Sigmoid colon (tissue), 7 donors: Measurements from ENCODE around the gene INF2. TPM values are rescaled to one million over a fixed set of nuclear protein-coding genes. Genes with fewer than 3 reads are reported as not detected.

ENCODE experiments used
- DNase-seq: peaks from one replicate; pipeline ENCODE4 v3.0.0-alpha.2; 2019
- H3K27ac ChIP-seq, 4 donors: fragments of 200-600 bp; sonication (generic); one replicate each; pipeline ENCODE4 v1.5.1; 2016 to 2019; ENCODE audit warnings: mild to moderate bottlenecking in 1 of 4
- H3K27me3 ChIP-seq, 3 donors: fragments of 200-600 bp; sonication (generic); one replicate each; pipeline ENCODE4 v1.5.1; 2019; ENCODE audit warnings: mild to moderate bottlenecking in 1 of 3
- H3K36me3 ChIP-seq, 4 donors: fragments of 200-600 bp; sonication (generic); one replicate each; pipeline ENCODE4 v1.5.1; 2016 to 2019
- H3K4me1 ChIP-seq, 4 donors: fragments of 200-600 bp; sonication (generic); one replicate each; pipeline ENCODE4 v1.5.1; 2017 to 2019
- H3K4me3 ChIP-seq, 4 donors: fragments of 200-600 bp; sonication (generic); one replicate each; pipeline ENCODE4 v1.5.1; 2017 to 2019; ENCODE audit warnings: mild to moderate bottlenecking in 2 of 4, moderate library complexity in 1 of 4
- H3K9me3 ChIP-seq, 4 donors: fragments of 200-600 bp in 3 of 4; sonication (generic) in 3 of 4; one replicate each; pipeline versions ENCODE4 v1.5.1 to v1.6.1; 2013 to 2019
- EP300 ChIP-seq, 4 donors: sonication (generic); formaldehyde crosslinking; IDR thresholded peaks; one replicate each; pipeline ENCODE4 v1.6.1; 2017; ENCODE audit warnings: antibody characterized with exemption in 4 of 4
- POLR2A ChIP-seq, 2 donors: fragments of 450-650 bp; IDR thresholded peaks; one replicate each; pipeline ENCODE4 v1.6.1; 2016; ENCODE audit warnings: antibody characterized with exemption in 2 of 2, mild to moderate bottlenecking in 2 of 2, moderate library complexity in 2 of 2
- POLR2AphosphoS5 ChIP-seq, 4 donors: sonication (generic); formaldehyde crosslinking; IDR thresholded peaks; one replicate each; pipeline ENCODE4 v1.6.1; 2017; ENCODE audit warnings: antibody characterized with exemption in 4 of 4
- WGBS, 2 donors: extraction: QIAGEN DNeasy Blood & Tissue Kit; methylation state at CpG; one replicate each; pipeline ENCODE4 v1.1.7; 2013; 5-methylcytosine and 5-hydroxymethylcytosine counted together
- intact Hi-C: fragments of 100-400 bp; cut with DNase I; formaldehyde crosslinking; loops from one replicate; pipeline ENCODE4 v1.15.1; 2023
- polyA plus RNA-seq, 3 donors: library from polyadenylated mRNA; stranded (reverse); fragments of 200-250 nt; gene quantifications; one replicate each; pipeline ENCODE4 v1.2.3, GENCODE V29; 2013
- total RNA-seq, 4 donors: library from RNA; depleted of rRNA; stranded (reverse); fragments of >200 nt; gene quantifications; one replicate each; pipeline ENCODE4 v1.1.0, GENCODE V29; 2016
- TF ChIP-seq, protein P1 (sequence below), 4 experiments: fragments of 450-650 bp in 3 of 4; fragments of 200-600 bp in 1 of 4; IDR thresholded peaks; one replicate each; pipeline ENCODE4 v1.5.1; 2016 to 2019; ENCODE audit warnings: antibody characterized with exemption in 4 of 4, mild to moderate bottlenecking in 3 of 4, moderate library complexity in 2 of 4
- donor health status: healthy with polysubstance abuse.
- donor health status: Bipolar disorder and iron deficiency.
- donor health status: healthy.

The INF2 gene
- total and polyA plus RNA-seq, 7 donors: 26.3 to 169 (median 67.0) TPM

DNA sequence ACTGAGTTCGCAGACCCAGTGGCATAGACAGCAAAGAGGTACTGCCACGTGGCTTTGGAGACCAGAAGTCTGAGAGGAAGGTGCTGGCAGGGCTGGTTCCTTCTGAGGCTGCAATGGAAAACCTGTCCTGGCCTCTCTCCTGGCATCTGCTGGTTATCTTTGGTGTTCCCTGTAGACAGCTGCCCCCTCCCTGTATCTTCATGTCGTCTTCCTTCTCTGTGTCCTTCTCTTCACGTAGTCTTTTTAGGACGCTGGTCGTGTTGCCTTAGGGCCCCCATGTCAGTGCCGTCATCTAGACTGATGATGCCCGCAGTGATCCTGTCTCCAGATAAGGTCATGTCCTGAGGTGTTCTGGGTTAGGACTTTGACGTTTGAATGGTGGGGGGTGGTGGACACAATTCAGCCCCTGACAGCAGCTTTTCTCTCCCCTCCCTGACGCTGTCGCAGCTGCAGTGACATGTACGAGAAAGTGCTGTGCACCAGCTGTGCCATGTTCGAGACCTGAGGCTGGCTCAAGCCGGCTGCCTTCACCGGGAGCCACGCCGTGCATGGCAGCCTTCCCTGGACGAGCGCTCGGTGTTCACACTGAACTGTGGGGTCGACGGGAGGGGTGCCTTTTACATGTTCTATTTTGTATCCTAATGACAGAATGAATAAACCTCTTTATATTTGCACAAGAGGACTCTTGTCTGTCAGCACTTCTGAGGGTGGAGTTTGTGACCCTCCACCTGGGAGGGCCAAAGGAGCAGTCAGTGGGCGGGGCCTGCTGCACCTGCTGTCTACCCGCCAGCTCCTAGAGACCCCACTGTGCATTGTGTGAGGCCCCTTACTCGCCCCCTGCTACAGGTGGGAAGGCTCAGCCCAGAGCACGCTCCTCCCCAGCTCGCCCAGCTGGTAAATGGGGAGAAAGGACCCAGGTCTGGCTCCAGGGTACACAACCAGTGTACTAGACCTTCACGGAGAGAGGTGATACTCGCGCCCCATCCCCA lies 69.9 kb downstream of the INF2 start:
- Histone ChIP-seq H3K4me3 (no peak overlapping the region), H3K27ac (no peak overlapping the region), H3K27me3 (no peaks in the 10 kb centered on the region), H3K9me3 (no peaks in the 10 kb centered on the region), H3K36me3 (peaks cover 14 to 68% (median 29%) of the 10 kb centered on the region in 4 donors), H3K4me1 (peaks cover 1 to 13% (median 12%) of the 10 kb centered on the region in 4 donors)
- DNase-seq: no peak
- no peak for TF ChIP-seq POLR2A (IDR thresholded peaks at IDR 0.05)
- intact Hi-C loops: no loop called here
- WGBS, 2 donors: 88 to 90% methylated on average over 30 of the region's 30 CpGs

DNA sequence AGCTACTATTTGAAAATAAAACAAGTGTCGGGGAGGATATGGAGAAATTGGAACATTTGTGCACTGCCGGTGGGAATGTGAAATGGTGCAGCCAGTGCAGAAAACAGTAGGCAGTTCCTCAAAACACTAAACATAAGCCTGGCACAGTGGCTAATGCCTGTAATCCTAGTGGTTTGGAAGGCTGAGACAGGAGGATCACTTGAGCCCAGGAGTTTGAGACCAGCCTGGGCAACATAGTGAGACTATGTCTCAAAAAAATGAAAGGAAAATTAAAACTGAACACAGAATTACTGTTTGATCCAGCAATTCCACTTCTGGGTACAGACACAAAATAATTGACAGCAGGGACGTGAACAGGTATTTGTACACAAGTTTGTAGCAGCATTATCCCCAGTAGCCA lies 76.1 kb downstream of the INF2 start:
- WGBS, 2 donors: 93% methylated on average over 3 of the region's 3 CpGs
- Histone ChIP-seq H3K4me1 (peaks cover 0 to 10% (median 9%) of the 10 kb centered on the region in 4 donors), H3K36me3 (peaks cover 0 to 23% (median 6%) of the 10 kb centered on the region in 4 donors), H3K9me3 (no peaks in the 10 kb centered on the region), H3K27me3 (no peaks in the 10 kb centered on the region), H3K27ac (no peak overlapping the region), H3K4me3 (no peak overlapping the region)
- no peak for TF ChIP-seq POLR2A (IDR thresholded peaks at IDR 0.05)
- TF ChIP-seq, protein P1, sequence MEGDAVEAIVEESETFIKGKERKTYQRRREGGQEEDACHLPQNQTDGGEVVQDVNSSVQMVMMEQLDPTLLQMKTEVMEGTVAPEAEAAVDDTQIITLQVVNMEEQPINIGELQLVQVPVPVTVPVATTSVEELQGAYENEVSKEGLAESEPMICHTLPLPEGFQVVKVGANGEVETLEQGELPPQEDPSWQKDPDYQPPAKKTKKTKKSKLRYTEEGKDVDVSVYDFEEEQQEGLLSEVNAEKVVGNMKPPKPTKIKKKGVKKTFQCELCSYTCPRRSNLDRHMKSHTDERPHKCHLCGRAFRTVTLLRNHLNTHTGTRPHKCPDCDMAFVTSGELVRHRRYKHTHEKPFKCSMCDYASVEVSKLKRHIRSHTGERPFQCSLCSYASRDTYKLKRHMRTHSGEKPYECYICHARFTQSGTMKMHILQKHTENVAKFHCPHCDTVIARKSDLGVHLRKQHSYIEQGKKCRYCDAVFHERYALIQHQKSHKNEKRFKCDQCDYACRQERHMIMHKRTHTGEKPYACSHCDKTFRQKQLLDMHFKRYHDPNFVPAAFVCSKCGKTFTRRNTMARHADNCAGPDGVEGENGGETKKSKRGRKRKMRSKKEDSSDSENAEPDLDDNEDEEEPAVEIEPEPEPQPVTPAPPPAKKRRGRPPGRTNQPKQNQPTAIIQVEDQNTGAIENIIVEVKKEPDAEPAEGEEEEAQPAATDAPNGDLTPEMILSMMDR (IDR thresholded peaks at IDR 0.05): no peak
- TF ChIP-seq EP300 (IDR thresholded peaks at IDR 0.05): no peak
- no peak for TF ChIP-seq POLR2AphosphoS5 (IDR thresholded peaks at IDR 0.05)
- DNase-seq: no peak
- intact Hi-C loops: loop anchor here (5.0 to 10.0 kb wide), 2 partner anchors 102 to 279 kb away; partner anchors contain the start of gene CEP170B

DNA sequence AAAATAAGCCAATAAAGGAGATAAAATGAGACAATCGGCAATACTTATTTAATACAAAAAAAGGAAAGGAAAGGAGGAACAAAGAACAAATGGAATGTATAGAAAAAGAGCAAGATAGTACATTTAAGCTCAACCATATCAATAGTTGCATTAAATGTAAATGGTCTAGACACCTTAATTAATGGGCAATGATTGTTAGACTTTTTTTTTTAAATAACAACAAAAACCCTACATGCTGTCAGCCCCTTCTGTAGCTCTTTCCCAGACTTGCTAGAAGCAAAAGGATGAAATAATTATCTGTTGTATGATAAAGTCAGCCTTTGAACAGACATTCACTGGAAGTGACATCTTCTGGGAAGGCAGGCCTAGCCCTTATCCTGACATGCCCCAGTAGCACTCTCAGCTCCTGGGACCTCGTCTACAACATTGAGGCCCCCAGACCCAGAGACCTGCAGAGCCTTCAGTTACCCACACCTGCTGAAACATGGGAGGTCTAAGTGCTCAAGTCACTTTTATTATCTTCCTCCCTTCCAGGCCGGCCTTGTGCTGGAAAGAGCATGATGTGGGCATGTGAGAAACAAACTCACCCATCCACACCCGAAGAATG lies 76.9 kb downstream of the INF2 start:
- intact Hi-C loops: loop anchor here (5.0 to 10.0 kb wide), 2 partner anchors 101 to 278 kb away; partner anchors contain the start of gene CEP170B
- 95% methylated on average over 4 of the region's 4 CpGs for WGBS, 2 donors
- Histone ChIP-seq H3K27ac (no peak overlapping the region), H3K9me3 (no peaks in the 10 kb centered on the region), H3K27me3 (no peaks in the 10 kb centered on the region), H3K4me3 (no peak overlapping the region), H3K4me1 (peaks cover 0 to 10% (median 9%) of the 10 kb centered on the region in 4 donors), H3K36me3 (peaks cover 0 to 25% (median 10%) of the 10 kb centered on the region in 4 donors)
- TF ChIP-seq, protein P1 (IDR thresholded peaks at IDR 0.05): no peak
- TF ChIP-seq EP300 (IDR thresholded peaks at IDR 0.05) (no peak), POLR2AphosphoS5 (IDR thresholded peaks at IDR 0.05) (no peak), POLR2A (IDR thresholded peaks at IDR 0.05) (no peak)
- no peak for DNase-seq

GRCh38 chr14:104766863-104767633 lies 77.6 kb downstream of the INF2 start:
- DNase-seq: no peak
- no peak overlapping the region for H3K4me3 ChIP-seq
- H3K9me3 ChIP-seq: no peaks in the 10 kb centered on the region
- no peaks in the 10 kb centered on the region for H3K27me3 ChIP-seq
- 84 to 91% methylated on average over 15 of the region's 15 CpGs for WGBS, 2 donors
- H3K27ac ChIP-seq: no peak overlapping the region
- intact Hi-C loops: loop anchor here (5.0 to 10.0 kb wide), 2 partner anchors 100 to 278 kb away; partner anchors contain the start of gene CEP170B
- H3K4me1 ChIP-seq: peaks cover 0 to 10% (median 9%) of the 10 kb centered on the region in 4 donors
- H3K36me3 ChIP-seq: peaks cover 0 to 25% (median 17%) of the 10 kb centered on the region in 4 donors
- TF ChIP-seq EP300 (IDR thresholded peaks at IDR 0.05) (no peak), POLR2A (IDR thresholded peaks at IDR 0.05) (no peak), POLR2AphosphoS5 (IDR thresholded peaks at IDR 0.05) (no peak)
- TF ChIP-seq, protein P1 (IDR thresholded peaks at IDR 0.05): no peak
